GM12872 (cell line): ENCODE results near the gene PSMG4.

Source experiments
- TF ChIP-seq, protein P1 (sequence below): IDR thresholded peaks from 3 replicates; pipeline ENCODE4 v1.5.1; 2011; ENCODE audit warnings: low read depth, mild to moderate bottlenecking, low read length, moderate library complexity; ENCODE audit not compliant: insufficient read depth

PSMG4 gene

DNA sequence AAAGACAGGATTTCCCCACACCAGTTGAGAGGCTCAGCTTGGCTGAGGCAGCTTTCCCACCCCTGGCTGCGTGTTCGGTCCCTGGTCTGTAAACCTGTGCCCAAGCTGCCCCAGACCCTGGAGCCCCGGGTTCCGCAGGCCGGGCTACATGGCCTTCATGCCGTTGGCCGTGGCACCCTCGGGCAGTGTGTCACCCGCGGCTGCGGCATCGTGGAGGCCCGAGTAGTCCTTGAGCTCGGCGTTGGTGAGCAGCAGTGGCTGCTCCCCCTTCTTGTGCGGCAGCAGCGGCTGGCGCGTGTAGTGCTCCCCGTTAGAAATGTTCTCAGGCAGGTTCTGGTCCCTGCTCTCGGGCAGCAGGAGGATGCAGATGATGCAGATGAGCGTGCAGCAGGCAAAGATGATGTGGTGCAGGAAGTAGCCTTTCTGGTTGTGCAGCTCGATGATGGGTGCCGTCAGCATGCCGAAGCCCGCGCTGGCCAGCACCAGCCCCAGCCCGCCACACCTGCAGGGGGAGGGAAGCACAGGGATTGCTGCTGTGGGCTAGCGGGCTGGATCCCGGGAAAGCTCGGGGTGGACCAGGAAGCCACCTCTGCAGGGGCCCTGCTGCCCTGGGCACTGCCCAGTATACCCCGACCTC is 14.3 kb downstream of the PSMG4 start:
- TF ChIP-seq, protein P1, sequence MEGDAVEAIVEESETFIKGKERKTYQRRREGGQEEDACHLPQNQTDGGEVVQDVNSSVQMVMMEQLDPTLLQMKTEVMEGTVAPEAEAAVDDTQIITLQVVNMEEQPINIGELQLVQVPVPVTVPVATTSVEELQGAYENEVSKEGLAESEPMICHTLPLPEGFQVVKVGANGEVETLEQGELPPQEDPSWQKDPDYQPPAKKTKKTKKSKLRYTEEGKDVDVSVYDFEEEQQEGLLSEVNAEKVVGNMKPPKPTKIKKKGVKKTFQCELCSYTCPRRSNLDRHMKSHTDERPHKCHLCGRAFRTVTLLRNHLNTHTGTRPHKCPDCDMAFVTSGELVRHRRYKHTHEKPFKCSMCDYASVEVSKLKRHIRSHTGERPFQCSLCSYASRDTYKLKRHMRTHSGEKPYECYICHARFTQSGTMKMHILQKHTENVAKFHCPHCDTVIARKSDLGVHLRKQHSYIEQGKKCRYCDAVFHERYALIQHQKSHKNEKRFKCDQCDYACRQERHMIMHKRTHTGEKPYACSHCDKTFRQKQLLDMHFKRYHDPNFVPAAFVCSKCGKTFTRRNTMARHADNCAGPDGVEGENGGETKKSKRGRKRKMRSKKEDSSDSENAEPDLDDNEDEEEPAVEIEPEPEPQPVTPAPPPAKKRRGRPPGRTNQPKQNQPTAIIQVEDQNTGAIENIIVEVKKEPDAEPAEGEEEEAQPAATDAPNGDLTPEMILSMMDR = no peak

DNA sequence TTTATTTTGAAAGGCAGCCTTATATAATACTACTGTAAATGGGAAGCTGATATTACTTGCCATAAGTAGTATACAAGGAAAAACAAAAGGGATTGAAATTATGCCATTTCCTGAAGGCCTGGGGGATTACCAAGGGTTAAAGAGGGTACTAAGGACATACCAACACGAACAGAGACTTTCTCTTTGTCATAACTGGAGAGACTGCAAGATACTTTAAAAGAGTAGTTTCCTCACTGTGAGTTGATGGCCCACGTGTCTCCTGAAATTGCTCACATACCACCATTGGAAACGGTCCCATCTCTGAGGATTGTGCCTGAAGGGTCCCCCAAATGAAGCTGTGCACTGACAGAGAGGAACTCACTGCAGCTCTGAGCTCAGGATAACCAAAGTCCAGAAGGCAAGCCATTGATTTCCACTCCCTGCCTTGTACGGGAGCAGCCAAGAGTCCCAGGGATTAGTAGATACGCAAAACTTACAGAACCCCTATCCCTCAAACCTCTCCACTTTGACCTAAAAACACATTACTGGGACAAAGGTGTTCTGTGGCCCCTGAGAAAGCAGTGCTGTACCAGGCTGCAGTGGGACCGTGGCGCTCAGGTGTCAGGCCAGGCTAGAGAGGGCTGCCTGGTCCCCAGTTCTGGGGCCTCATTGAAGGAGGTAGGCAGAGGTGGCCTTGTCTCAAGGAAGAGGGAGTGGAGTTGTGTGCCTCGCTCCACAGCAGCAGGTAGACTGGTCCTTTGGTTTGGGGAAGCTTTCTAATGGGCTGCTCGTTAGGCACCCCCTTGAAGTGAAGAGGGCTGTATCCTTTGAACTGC is 15.2 kb downstream of the PSMG4 start:
- TF ChIP-seq, protein P1 = no peak

DNA sequence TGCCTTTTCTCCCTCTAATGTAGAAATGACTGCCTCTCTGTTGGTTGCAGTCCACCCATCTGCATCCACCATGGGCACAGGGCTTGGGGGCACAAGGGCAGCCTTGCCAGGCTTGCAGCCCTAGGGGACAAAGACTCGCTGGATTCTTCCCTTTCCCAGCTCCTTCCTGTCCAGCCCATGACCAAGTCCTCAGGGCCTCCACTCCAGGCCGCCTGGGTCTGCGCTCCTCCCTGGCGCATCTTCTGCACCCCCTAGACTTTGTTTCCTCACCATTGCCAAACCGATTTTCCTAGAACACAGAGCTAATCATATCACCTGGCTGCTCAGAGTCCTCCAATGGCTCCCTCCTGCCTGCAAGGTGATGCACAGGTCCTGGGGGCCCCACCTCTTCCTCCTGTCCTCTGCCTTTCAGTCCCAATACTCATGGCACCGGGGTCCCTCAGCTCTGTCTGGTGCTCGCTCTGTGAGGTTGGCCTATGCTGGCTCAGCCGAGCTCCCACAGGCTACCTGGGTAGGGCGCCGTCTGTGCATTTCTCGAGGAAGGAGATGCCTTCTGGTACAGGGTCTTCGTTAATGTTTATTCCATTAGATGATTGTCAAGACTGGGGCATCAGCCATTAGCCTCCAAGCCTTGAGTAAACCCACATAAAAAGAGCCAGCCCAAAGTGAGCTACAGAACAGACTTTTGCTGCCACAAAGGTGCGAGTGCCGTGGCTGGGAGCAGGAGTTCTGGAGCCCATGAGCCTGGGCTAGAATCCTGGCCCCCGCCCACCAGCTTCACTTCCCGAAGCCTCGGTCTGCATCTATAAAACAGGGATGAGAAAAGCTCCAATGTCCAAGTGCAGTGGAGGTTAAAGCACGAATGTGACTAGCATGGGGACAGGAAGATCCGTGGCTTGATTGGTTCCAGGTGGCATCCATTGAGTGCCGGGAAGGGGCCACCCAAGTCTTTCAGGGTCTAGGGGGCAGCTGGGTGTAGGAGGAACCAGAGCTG is 17.7 kb downstream of the PSMG4 start:
- TF ChIP-seq, protein P1 = no peak

DNA sequence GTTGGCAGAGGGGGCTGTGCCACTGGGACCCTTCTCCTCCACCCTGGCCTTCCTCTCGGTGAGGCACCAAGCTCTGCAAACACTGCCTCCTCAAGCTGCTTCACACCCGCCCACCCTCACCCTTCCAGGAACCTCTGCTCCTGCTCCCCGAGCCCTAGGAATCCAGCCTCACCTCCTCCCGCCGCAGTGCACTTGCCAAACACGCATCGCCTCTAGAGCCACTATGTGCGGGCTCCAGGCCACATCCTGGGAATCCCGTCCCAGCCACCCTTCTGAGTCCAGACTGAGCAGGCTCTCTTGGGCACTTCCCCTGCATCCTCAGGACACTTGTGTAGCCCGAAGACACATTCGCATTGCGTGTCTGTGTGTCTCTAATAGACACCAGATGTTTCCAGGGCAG is 18.5 kb downstream of the PSMG4 start:
- TF ChIP-seq, protein P1 = no peak

DNA sequence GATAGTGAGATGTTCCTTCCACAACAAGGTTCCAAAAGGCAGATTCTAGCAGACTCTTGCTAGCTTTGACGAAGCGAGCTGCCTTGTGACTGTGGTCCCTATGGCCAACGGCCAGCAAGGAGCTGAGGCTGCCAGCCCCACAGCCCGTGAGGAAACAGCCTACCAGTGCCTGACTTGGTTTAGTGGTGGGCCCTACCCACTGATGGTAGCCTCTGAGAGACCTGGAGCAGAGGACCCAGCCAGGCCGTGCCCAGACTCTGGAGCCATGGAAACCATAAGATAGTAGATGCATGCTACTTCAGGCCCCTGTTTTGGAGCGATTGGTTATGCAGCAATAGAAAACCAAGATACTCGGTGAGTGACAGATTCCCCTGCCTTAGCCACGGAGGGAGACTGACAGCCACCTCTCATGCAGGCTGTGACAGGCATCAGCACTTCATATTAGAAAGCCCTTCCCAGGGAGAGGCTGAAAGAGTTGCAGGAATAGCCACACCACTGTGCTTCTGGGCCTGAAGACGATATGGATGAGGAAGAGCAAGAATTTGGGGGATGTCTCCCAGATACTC is 19.2 kb downstream of the PSMG4 start:
- TF ChIP-seq, protein P1 = no peak

DNA sequence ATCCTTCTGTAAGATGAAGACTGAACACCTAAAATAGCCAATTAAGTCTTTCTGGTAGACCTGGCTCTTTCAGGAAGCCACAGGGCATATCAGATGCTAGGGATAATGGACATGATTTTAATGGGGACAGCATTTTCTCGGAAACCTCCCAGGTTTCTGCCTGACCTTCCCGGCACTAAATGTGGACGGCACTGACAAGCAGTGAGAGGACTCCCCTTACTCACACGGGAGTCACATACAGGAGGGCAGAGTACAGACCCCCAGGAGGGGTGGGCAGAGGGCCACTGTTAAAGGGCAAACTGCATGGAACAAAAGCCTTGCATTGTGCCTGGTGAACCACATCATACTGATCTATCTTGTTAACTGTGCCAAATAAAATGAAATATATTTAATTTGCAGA is 19.9 kb downstream of the PSMG4 start:
- TF ChIP-seq, protein P1 = no peak

DNA sequence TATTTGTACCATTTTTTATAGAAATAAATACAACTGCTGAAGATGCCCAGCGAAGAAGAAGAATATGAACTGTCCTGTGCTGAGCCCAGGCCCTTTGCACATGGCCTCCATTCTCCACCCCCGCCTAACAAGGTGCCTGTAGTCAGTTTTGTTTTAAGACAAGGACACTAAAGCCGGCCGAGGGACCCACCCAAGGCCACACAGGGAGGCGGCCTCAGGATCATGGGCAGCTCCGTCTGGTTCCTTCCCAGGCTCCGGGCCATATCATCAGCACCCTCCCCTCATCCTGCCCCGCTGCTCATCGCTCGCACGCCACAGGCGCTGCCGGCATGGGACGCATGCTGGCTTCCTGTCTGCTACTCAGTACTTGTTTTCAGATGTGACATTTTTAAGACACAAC is 21.3 kb downstream of the PSMG4 start:
- TF ChIP-seq, protein P1 = no peak
